Stomach (tissue), 9 donors: Measurements from ENCODE around the gene ADCY9. TPM values are rescaled to one million over a fixed set of nuclear protein-coding genes. Genes with fewer than 3 reads are reported as not detected.
A peak's percentile ranks its signal among the peaks of the same experiment; 100 is the strongest.

Experiments used
- DNase-seq, 2 donors: peaks; one replicate each; pipeline versions ENCODE4 v3.0.0 to v3.0.0-alpha.2; 2013 to 2019
- H3K27ac ChIP-seq, 5 donors: fragments of 200-600 bp in 4 of 5; sonication (generic) in 4 of 5; one replicate each; pipeline ENCODE4 v1.5.1; 2013 to 2019; ENCODE audit warnings: mild to moderate bottlenecking in 1 of 5, moderate library complexity in 1 of 5
- H3K27me3 ChIP-seq, 3 donors: fragments of 200-600 bp; sonication (generic); one replicate each; pipeline ENCODE4 v1.5.1; 2017 to 2019; ENCODE audit warnings: mixed run types in 1 of 3
- H3K36me3 ChIP-seq, 4 donors: fragments of 200-600 bp; sonication (generic); 1 replicate in 3 of 4; 2 replicates in 1 of 4; pipeline ENCODE4 v1.5.1; 2016 to 2019
- H3K4me1 ChIP-seq, 4 donors: fragments of 200-600 bp; sonication (generic); one replicate each; pipeline ENCODE4 v1.5.1; 2016 to 2019
- H3K4me3 ChIP-seq, 4 donors: fragments of 200-600 bp; sonication (generic) in 3 of 4; one replicate each; pipeline ENCODE4 v1.5.1; 2016 to 2019; ENCODE audit warnings: mild to moderate bottlenecking in 1 of 4
- H3K9me3 ChIP-seq, 4 donors: fragments of 200-600 bp; sonication (generic); one replicate each; pipeline ENCODE4 v1.5.1; 2016 to 2019
- CTCF ChIP-seq, 7 experiments: fragments of 450-650 bp in 4 of 7; fragments of 200-600 bp in 3 of 7; sonication (generic) in 3 of 7; IDR thresholded peaks; one replicate each; pipeline ENCODE4 v1.5.1; 2016 to 2019; ENCODE audit warnings: antibody characterized with exemption in 7 of 7, control low read depth in 2 of 7, mild to moderate bottlenecking in 1 of 7
- EP300 ChIP-seq: sonication (generic); formaldehyde crosslinking; IDR thresholded peaks from one replicate; pipeline ENCODE4 v1.6.1; 2017; ENCODE audit warnings: antibody characterized with exemption
- POLR2A ChIP-seq, 4 donors: fragments of 450-650 bp; IDR thresholded peaks; one replicate each; pipeline ENCODE4 v1.6.1; 2016; ENCODE audit warnings: antibody characterized with exemption in 4 of 4, control low read depth in 2 of 4, mild to moderate bottlenecking in 1 of 4, moderate library complexity in 1 of 4
- POLR2AphosphoS5 ChIP-seq, 3 donors: sonication (generic); formaldehyde crosslinking; IDR thresholded peaks; one replicate each; pipeline ENCODE4 v1.6.1; 2016; ENCODE audit warnings: antibody characterized with exemption in 3 of 3
- WGBS, 5 donors: extraction: QIAGEN DNeasy Blood & Tissue Kit in 3 of 5; methylation state at CpG; one replicate each; pipeline versions ENCODE4 v1.1.5 to v1.1.7; 2013 to 2018; 5-methylcytosine and 5-hydroxymethylcytosine counted together
- intact Hi-C: fragments of 100-400 bp; cut with DNase I; formaldehyde crosslinking; loops from one replicate; pipeline ENCODE4 v1.15.1; 2023; ENCODE audit warnings: low total_unique reads
- polyA plus RNA-seq, 3 donors: library from polyadenylated mRNA; stranded (reverse); fragments of 200-250 nt; gene quantifications; one replicate each; pipeline ENCODE4 v1.2.3, GENCODE V29; 2013
- total RNA-seq, 5 donors: library from RNA; depleted of rRNA; stranded (reverse); fragments of >200 nt; gene quantifications; one replicate each; pipeline versions ENCODE4 v1.1.0 to v1.2.3, GENCODE V29; 2014 to 2016
- donor health status: healthy with polysubstance abuse.
- donor health status: Bipolar disorder and iron deficiency.
- donor health status: healthy.

ADCY9 gene
- total and polyA plus RNA-seq, 8 donors: 1.7 to 55.0 (median 12.9) TPM

GRCh38 chr16:3957344-3957980 is 158.8 kb downstream of the ADCY9 start:
- TF ChIP-seq POLR2A (IDR thresholded peaks at IDR 0.05) (no peak), POLR2AphosphoS5 (IDR thresholded peaks at IDR 0.05) (no peak), CTCF (IDR thresholded peaks at IDR 0.05) (no peak), EP300 (no peak)
- 40 to 71% (median 59%) methylated on average over 23 of the region's 23 CpGs for WGBS, 5 donors
- no peak for DNase-seq
- H3K27ac ChIP-seq: no peak overlapping the region
- intact Hi-C loops: no loop called here
- H3K4me1 ChIP-seq: peaks cover 7 to 24% (median 19%) of the 10 kb centered on the region in 4 donors
- H3K36me3 ChIP-seq: no peaks in the 10 kb centered on the region
- no peak overlapping the region for H3K4me3 ChIP-seq
- no peaks in the 10 kb centered on the region for H3K9me3 ChIP-seq
- H3K27me3 ChIP-seq: peaks cover 0 to 30% (median 0%) of the 10 kb centered on the region in 3 donors

GRCh38 chr16:3954411-3954921 is 161.8 kb downstream of the ADCY9 start:
- no peaks in the 10 kb centered on the region for H3K36me3 ChIP-seq
- TF ChIP-seq EP300 (no peak), POLR2A (IDR thresholded peaks at IDR 0.05) (no peak), POLR2AphosphoS5 (IDR thresholded peaks at IDR 0.05) (no peak), CTCF (IDR thresholded peaks at IDR 0.05) (no peak)
- H3K4me1 ChIP-seq: peaks cover under 1 to 31% (median 10%) of the 10 kb centered on the region in 4 donors
- H3K9me3 ChIP-seq: no peaks in the 10 kb centered on the region
- peaks cover 0 to 30% (median 0%) of the 10 kb centered on the region in 3 donors for H3K27me3 ChIP-seq
- no peak overlapping the region for H3K27ac ChIP-seq
- intact Hi-C loops: no loop called here
- peak in 1 of 2 donors; percentile 63 for DNase-seq
- H3K4me3 ChIP-seq: no peak overlapping the region
- 52 to 62% (median 57%) methylated on average over 12 to 15 of the region's 15 CpGs for WGBS, 5 donors

- Histone ChIP-seq H3K4me3 (no peak overlapping the region), H3K4me1 (peaks cover 4 to 37% (median 13%) of the 10 kb centered on the region in 4 donors), H3K36me3 (no peaks in the 10 kb centered on the region), H3K9me3 (no peaks in the 10 kb centered on the region), H3K27ac (no peak overlapping the region), H3K27me3 (peaks cover 0 to 34% (median 0%) of the 10 kb centered on the region in 3 donors)
- 86 to 93% (median 90%) methylated on average over 15 to 24 of the region's 24 CpGs for WGBS, 5 donors
- intact Hi-C loops: no loop called here
- TF ChIP-seq POLR2A (IDR thresholded peaks at IDR 0.05): no peak
- TF ChIP-seq POLR2AphosphoS5 (IDR thresholded peaks at IDR 0.05): no peak
- TF ChIP-seq EP300: no peak
- no peak for TF ChIP-seq CTCF (IDR thresholded peaks at IDR 0.05)
- no peak for DNase-seq
Measured at GRCh38 chr16:3953728-3954410, 162.4 kb downstream of the ADCY9 start.

GRCh38 chr16:3952737-3953131 is 163.5 kb downstream of the ADCY9 start:
- Histone ChIP-seq H3K9me3 (no peaks in the 10 kb centered on the region), H3K36me3 (no peaks in the 10 kb centered on the region), H3K4me1 (peaks cover 4 to 37% (median 13%) of the 10 kb centered on the region in 4 donors), H3K27ac (peak overlapping the region in 2 of 5 donors; percentile 67 to 80), H3K4me3 (no peak overlapping the region), H3K27me3 (peaks cover 0 to 26% (median 0%) of the 10 kb centered on the region in 3 donors)
- TF ChIP-seq POLR2AphosphoS5 (IDR thresholded peaks at IDR 0.05) (peak in 1 of 3 donors; percentile 13), POLR2A (IDR thresholded peaks at IDR 0.05) (no peak)
- intact Hi-C loops: no loop called here
- 35 to 57% (median 39%) methylated on average over 9 of the region's 9 CpGs for WGBS, 5 donors
- DNase-seq: peak in 1 of 2 donors; percentile 56
